Fibroblast of mammary gland (primary cell): Measurements from ENCODE around the gene ERCC1.

Experiments used
- DNase-seq: peaks from one replicate; pipeline ENCODE4 v3.0.0-alpha.2; 2010; ENCODE audit warnings: low read depth
- H3K4me3 ChIP-seq: 2 replicates; pipeline ENCODE4 v1.5.1; 2011; ENCODE audit warnings: low read depth, mild to moderate bottlenecking, low read length, moderate library complexity; ENCODE audit not compliant: control insufficient read depth
- TF ChIP-seq, protein P1 (sequence below): conservative IDR thresholded peaks from 2 replicates; pipeline ENCODE4 v1.5.1; 2011; ENCODE audit warnings: low read depth, low read length, inconsistent platforms; ENCODE audit not compliant: control insufficient read depth, insufficient read depth

The ERCC1 gene

GRCh38 chr19:45423589-45424190 lies at the start of gene ERCC1:
TSS of gene ERCC1 (minus strand) at chr19:45423917. CDS start at chr19:45423374, 543 bp downstream.
- peak within 1 kb of the TSS; percentile 82 for H3K4me3 ChIP-seq
- peak; percentile 91 for DNase-seq
- TF ChIP-seq, protein P1, sequence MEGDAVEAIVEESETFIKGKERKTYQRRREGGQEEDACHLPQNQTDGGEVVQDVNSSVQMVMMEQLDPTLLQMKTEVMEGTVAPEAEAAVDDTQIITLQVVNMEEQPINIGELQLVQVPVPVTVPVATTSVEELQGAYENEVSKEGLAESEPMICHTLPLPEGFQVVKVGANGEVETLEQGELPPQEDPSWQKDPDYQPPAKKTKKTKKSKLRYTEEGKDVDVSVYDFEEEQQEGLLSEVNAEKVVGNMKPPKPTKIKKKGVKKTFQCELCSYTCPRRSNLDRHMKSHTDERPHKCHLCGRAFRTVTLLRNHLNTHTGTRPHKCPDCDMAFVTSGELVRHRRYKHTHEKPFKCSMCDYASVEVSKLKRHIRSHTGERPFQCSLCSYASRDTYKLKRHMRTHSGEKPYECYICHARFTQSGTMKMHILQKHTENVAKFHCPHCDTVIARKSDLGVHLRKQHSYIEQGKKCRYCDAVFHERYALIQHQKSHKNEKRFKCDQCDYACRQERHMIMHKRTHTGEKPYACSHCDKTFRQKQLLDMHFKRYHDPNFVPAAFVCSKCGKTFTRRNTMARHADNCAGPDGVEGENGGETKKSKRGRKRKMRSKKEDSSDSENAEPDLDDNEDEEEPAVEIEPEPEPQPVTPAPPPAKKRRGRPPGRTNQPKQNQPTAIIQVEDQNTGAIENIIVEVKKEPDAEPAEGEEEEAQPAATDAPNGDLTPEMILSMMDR: no peak

GRCh38 chr19:45473367-45473681 lies 49.6 kb upstream of the ERCC1 start:
- no peak for DNase-seq
- TF ChIP-seq, protein P1: no peak
- H3K4me3 ChIP-seq: no peak overlapping the region

- no peak for DNase-seq
- TF ChIP-seq, protein P1: no peak
- H3K4me3 ChIP-seq: no peak overlapping the region
These were observed 49.0 kb upstream of the ERCC1 start for GRCh38 chr19:45472563-45473366.

DNA sequence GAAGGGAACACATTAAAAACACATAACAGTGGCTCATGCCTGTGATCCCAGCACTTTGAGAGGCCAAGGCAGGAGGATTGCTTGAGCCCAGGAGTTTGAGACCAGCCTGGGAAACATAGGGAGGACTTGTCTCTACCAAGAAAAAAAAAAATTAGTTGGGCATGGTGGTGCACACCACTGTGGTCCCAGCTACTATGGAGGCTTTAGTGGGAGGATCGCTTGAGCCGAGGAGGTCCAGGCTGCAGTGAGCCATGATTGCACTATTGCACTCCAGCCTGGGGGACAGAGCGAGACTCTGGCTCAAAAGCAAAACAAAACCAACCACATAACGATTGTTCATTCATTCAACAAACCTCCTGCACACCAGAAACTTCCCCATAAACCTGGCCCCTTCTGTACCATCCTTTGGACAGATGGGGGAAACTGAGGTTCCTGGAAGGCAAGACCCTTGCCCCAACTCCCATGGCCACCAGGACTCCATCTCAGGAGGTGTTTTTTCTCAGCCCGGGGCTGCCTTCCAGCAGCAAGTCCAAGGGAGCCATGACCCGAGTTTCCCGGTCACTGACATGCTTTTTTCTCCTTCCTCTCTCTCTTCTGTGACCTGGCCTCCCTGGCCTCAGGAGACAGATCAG lies 48.3 kb upstream of the ERCC1 start:
- no peak overlapping the region for H3K4me3 ChIP-seq
- no peak for DNase-seq
- TF ChIP-seq, protein P1: no peak

DNA sequence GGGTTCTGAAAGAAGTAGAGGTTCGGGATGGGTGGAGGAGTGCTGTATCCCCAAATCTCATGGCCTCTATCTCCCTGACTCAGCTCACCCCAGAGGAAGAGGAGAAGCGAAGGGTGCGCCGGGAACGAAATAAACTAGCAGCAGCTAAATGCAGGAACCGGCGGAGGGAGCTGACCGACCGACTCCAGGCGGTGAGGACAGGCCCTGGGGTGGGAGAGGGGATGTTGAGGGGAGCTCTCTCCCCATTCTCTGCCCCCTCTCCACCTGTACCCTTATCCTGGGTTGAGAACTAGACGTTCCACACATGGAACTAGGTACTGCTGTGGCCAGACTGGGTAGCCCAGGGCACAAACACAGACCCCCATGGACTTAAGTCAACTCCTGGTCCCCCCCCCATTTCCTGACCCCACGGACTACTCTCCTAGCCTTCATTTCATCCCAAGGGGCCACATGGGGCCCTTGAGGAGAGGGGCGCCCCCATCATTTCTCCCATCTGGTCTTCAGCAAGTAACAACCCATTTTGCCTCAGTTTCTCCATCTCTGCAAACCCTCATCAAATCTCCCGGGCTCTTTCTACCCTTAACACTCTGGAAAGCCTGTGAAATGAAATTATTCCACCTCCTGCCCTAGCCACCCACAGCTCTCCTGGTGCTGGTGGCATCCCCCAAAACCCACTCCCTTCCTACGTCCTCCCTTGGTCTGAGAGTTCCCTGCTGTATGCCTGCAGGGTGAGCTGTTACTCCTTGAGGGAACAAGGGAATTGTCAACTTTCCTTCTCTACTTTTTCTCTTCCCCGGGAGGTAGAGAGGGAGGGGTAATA lies 47.6 kb upstream of the ERCC1 start:
- DNase-seq: no peak
- TF ChIP-seq, protein P1: no peak
- no peak overlapping the region for H3K4me3 ChIP-seq

GRCh38 chr19:45470762-45471081 lies 47.0 kb upstream of the ERCC1 start:
- no peak overlapping the region for H3K4me3 ChIP-seq
- TF ChIP-seq, protein P1: no peak
- DNase-seq: no peak
